HepG2 (cell line): Measurements from ENCODE around the gene ANKRD37. TPM values are rescaled to one million over a fixed set of nuclear protein-coding genes. Genes with fewer than 3 reads are reported as not detected.

Experiments used
- ATF7-NPFF ChIP-seq: sonication (generic); formaldehyde crosslinking; IDR thresholded peaks from 2 replicates; pipeline ENCODE4 v1.8.1; 2023; ENCODE audit warnings: mild to moderate bottlenecking, low read depth, missing genetic modification reagents, moderate library complexity
- FLYWCH1 ChIP-seq: sonication (generic); formaldehyde crosslinking; IDR thresholded peaks from 2 replicates; pipeline ENCODE4 v1.8.1; 2023; ENCODE audit warnings: mild to moderate bottlenecking, missing genetic modification reagents
- GATA4 ChIP-seq: sonication (generic); IDR thresholded peaks from 2 replicates; pipeline ENCODE4 v1.6.1; 2016; ENCODE audit warnings: antibody characterized with exemption, low read depth, borderline replicate concordance
- HNRNPL ChIP-seq: fragments of 200-400 bp; formaldehyde crosslinking; IDR thresholded peaks from 2 replicates; pipeline ENCODE4 v1.6.1; 2017; ENCODE audit warnings: mild to moderate bottlenecking, low read depth, low read length
- PCBP1 ChIP-seq: fragments of 200-400 bp; formaldehyde crosslinking; IDR thresholded peaks from 2 replicates; pipeline ENCODE4 v1.6.1; 2017; ENCODE audit warnings: mild to moderate bottlenecking, low read depth, low read length, borderline replicate concordance
- PHF21A ChIP-seq: sonication (generic); formaldehyde crosslinking; IDR thresholded peaks from 2 replicates; pipeline ENCODE4 v1.5.0; 2020; ENCODE audit warnings: mild to moderate bottlenecking, missing genetic modification reagents
- RFX5 ChIP-seq: IDR thresholded peaks from 2 replicates; pipeline ENCODE4 v1.6.1; 2011; ENCODE audit warnings: low read depth, low read length, improper control_type of control experiment
- SMAD1 ChIP-seq: sonication (generic); formaldehyde crosslinking; IDR thresholded peaks from 2 replicates; pipeline ENCODE4 v1.4.0; 2020; ENCODE audit warnings: missing genetic modification reagents, low read depth, mild to moderate bottlenecking, borderline replicate concordance
- ZBTB38 ChIP-seq: sonication (generic); formaldehyde crosslinking; IDR thresholded peaks from 2 replicates; pipeline ENCODE4 v1.5.1; 2020; ENCODE audit warnings: mild to moderate bottlenecking, missing genetic modification reagents
- polyA plus RNA-seq, 8 experiments: library from polyadenylated mRNA; depleted of rRNA in 3 of 8; stranded (reverse) in 7 of 8; unstranded in 1 of 8; fragments of >200 nt; fragmentation: Illumina TruSeq in 4 of 8; extraction: Trizol in 4 of 8; gene quantifications; 2 replicates each; pipeline versions ENCODE4 v1.2.1 to v1.2.3, GENCODE V29; 2011 to 2016; ENCODE audit warnings: low read depth in 4 of 8, missing spikeins in 1 of 8, mixed read lengths in 1 of 8; ENCODE audit not compliant: insufficient read depth in 1 of 8
- total RNA-seq, 5 experiments: library from RNA; depleted of rRNA; stranded (reverse); fragments of >200 nt; fragmentation: Illumina TruSeq; extraction: Trizol; gene quantifications; 2 replicates each; pipeline ENCODE4 v1.2.3, GENCODE V29; 2016; ENCODE audit warnings: low read depth in 1 of 5
- TF ChIP-seq, protein P1 (sequence below): sonication (generic); formaldehyde crosslinking; IDR thresholded peaks from 2 replicates; pipeline ENCODE4 v1.5.0; 2020; ENCODE audit warnings: mild to moderate bottlenecking, missing genetic modification reagents, borderline replicate concordance
- TF ChIP-seq, protein P2 (sequence below): IDR thresholded peaks from 2 replicates; pipeline ENCODE4 v1.6.1; 2016
- TF ChIP-seq, protein P3 (sequence below): sonication (generic); formaldehyde crosslinking; IDR thresholded peaks from 2 replicates; pipeline ENCODE4 v1.4.0; 2020; ENCODE audit warnings: missing genetic modification reagents, borderline replicate concordance
- TF ChIP-seq, protein P4 (sequence below): sonication (generic); formaldehyde crosslinking; IDR thresholded peaks from 2 replicates; pipeline ENCODE4 v1.8.0; 2022; ENCODE audit warnings: mild to moderate bottlenecking, missing genetic modification reagents, moderate library complexity

Gene ANKRD37
- total and polyA plus RNA-seq, 2 of the 13 experiments (the other 11 are each of a cell fraction or from before 2014, with no cell fraction given): 2.2 to 51.4 TPM

DNA sequence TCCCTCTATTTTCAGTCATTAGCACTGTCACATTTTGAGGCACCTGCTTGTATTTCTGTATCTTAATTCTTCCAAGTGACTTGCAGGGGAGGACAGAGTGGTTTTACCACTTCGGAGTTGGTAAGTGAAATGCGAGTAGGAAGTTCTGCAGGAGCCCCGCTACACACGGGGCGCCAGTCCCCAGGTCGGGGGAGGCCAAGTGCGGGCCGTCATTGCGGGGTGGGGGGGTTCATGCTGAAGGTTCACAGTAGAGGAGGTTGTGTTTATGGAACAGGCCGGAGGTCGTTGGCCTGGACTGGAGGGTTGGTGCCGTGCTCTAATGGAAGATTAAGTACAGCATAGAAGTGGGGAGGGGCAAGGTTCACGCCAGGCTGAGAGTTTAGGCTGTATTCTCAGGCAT lies 45.0 kb upstream of the ANKRD37 start (continued):
- TF ChIP-seq, protein P1, sequence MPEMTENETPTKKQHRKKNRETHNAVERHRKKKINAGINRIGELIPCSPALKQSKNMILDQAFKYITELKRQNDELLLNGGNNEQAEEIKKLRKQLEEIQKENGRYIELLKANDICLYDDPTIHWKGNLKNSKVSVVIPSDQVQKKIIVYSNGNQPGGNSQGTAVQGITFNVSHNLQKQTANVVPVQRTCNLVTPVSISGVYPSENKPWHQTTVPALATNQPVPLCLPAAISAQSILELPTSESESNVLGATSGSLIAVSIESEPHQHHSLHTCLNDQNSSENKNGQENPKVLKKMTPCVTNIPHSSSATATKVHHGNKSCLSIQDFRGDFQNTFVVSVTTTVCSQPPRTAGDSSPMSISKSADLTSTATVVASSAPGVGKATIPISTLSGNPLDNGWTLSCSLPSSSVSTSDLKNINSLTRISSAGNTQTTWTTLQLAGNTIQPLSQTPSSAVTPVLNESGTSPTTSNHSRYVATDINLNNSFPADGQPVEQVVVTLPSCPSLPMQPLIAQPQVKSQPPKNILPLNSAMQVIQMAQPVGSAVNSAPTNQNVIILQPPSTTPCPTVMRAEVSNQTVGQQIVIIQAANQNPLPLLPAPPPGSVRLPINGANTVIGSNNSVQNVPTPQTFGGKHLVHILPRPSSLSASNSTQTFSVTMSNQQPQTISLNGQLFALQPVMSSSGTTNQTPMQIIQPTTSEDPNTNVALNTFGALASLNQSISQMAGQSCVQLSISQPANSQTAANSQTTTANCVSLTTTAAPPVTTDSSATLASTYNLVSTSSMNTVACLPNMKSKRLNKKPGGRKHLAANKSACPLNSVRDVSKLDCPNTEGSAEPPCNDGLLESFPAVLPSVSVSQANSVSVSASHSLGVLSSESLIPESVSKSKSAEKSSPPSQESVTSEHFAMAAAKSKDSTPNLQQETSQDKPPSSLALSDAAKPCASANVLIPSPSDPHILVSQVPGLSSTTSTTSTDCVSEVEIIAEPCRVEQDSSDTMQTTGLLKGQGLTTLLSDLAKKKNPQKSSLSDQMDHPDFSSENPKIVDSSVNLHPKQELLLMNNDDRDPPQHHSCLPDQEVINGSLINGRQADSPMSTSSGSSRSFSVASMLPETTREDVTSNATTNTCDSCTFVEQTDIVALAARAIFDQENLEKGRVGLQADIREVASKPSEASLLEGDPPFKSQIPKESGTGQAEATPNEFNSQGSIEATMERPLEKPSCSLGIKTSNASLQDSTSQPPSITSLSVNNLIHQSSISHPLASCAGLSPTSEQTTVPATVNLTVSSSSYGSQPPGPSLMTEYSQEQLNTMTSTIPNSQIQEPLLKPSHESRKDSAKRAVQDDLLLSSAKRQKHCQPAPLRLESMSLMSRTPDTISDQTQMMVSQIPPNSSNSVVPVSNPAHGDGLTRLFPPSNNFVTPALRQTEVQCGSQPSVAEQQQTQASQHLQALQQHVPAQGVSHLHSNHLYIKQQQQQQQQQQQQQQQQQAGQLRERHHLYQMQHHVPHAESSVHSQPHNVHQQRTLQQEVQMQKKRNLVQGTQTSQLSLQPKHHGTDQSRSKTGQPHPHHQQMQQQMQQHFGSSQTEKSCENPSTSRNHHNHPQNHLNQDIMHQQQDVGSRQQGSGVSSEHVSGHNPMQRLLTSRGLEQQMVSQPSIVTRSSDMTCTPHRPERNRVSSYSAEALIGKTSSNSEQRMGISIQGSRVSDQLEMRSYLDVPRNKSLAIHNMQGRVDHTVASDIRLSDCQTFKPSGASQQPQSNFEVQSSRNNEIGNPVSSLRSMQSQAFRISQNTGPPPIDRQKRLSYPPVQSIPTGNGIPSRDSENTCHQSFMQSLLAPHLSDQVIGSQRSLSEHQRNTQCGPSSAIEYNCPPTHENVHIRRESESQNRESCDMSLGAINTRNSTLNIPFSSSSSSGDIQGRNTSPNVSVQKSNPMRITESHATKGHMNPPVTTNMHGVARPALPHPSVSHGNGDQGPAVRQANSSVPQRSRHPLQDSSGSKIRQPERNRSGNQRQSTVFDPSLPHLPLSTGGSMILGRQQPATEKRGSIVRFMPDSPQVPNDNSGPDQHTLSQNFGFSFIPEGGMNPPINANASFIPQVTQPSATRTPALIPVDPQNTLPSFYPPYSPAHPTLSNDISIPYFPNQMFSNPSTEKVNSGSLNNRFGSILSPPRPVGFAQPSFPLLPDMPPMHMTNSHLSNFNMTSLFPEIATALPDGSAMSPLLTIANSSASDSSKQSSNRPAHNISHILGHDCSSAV (CRISPR knock-in tag): no peak
- TF ChIP-seq, protein P2, sequence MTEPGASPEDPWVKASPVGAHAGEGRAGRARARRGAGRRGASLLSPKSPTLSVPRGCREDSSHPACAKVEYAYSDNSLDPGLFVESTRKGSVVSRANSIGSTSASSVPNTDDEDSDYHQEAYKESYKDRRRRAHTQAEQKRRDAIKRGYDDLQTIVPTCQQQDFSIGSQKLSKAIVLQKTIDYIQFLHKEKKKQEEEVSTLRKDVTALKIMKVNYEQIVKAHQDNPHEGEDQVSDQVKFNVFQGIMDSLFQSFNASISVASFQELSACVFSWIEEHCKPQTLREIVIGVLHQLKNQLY (CRISPR knock-in tag): no peak
- TF ChIP-seq FLYWCH1: no peak
- TF ChIP-seq ATF7-NPFF (CRISPR knock-in tag): no peak
- no peak for TF ChIP-seq ZBTB38 (CRISPR knock-in tag)
- TF ChIP-seq, protein P3, sequence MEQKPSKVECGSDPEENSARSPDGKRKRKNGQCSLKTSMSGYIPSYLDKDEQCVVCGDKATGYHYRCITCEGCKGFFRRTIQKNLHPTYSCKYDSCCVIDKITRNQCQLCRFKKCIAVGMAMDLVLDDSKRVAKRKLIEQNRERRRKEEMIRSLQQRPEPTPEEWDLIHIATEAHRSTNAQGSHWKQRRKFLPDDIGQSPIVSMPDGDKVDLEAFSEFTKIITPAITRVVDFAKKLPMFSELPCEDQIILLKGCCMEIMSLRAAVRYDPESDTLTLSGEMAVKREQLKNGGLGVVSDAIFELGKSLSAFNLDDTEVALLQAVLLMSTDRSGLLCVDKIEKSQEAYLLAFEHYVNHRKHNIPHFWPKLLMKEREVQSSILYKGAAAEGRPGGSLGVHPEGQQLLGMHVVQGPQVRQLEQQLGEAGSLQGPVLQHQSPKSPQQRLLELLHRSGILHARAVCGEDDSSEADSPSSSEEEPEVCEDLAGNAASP: no peak
- TF ChIP-seq SMAD1 (CRISPR knock-in tag): no peak
- TF ChIP-seq HNRNPL: no peak
- TF ChIP-seq, protein P4, sequence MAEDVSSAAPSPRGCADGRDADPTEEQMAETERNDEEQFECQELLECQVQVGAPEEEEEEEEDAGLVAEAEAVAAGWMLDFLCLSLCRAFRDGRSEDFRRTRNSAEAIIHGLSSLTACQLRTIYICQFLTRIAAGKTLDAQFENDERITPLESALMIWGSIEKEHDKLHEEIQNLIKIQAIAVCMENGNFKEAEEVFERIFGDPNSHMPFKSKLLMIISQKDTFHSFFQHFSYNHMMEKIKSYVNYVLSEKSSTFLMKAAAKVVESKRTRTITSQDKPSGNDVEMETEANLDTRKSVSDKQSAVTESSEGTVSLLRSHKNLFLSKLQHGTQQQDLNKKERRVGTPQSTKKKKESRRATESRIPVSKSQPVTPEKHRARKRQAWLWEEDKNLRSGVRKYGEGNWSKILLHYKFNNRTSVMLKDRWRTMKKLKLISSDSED (CRISPR knock-in tag): no peak
- no peak for TF ChIP-seq RFX5
- TF ChIP-seq GATA4: no peak
- TF ChIP-seq PHF21A (CRISPR knock-in tag): no peak
- no peak for TF ChIP-seq PCBP1
